Measurements from ENCODE around the gene NR1I2. TPM values are rescaled to one million over a fixed set of nuclear protein-coding genes. Genes with fewer than 3 reads are reported as not detected.

The NR1I2 gene
- total and polyA plus RNA-seq, 2 donors (not counting 3 experiments of a cell fraction or from before 2014, with no cell fraction given) = 0.03 TPM; not detected in 1

DNA sequence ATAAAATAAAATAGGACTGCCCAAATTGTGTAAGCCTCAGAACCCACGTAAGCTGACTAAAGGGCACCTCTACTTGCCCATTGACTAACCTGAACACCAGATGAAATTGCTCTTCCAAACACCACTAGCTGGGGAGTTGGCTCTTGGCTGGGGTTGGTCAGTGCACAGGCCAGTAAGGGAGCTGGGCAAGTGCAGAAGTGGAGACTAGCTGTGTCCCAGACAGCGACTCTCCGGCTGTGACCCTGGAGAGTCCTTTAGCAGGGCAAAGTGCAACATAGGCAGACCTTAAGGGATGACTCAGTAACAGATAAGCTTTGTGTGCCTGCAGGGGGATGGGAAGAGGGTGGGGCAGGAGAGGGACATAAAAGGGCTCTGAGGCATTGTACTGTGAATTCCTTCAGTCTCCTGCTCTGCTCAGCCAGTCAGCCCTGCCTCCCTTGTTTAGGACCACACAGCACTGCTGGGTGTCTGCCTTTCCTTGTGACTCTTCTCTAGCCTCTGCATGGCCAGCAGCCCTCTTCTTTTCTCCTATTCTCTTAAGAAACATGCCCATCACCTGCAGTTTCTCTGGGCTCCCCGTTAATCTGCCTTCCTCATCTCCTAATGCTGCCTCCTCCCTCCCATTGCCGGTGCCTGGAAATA is 13.2 kb downstream of the NR1I2 start:
- Histone ChIP-seq H3K4me2 (ENCODE audit: insufficient read depth, low read length) (no peak overlapping the region), H3K79me2 (ENCODE audit: control insufficient read depth, insufficient read depth, low read length) (no peaks in the 10 kb centered on the region), H4K20me1 (replicated peaks; ENCODE audit: control insufficient read depth, extremely low read depth, insufficient read depth, low read length) (no peaks in the 10 kb centered on the region), H3K4me1 (ENCODE audit: control insufficient read depth, extremely low read depth, insufficient read depth, low read length) (peaks cover 5% of the 10 kb centered on the region), H3K9me1 (replicated peaks; ENCODE audit: control insufficient read depth, extremely low read depth, insufficient read depth, low read length) (no peaks in the 10 kb centered on the region), H3K9ac (replicated peaks; ENCODE audit: extremely low read depth, insufficient read depth, low read length) (no peak overlapping the region), H3K27ac (ENCODE audit: insufficient read depth, low read depth, low read length) (no peak overlapping the region), H3K36me3 (ENCODE audit: control insufficient read depth in 2 of 2, extremely low read depth in 1 of 2, insufficient read depth in 2 of 2, low read length in 2 of 2) (no peaks in the 10 kb centered on the region), H2AFZ (ENCODE audit: low read depth, low read length) (peak overlapping the region; percentile 52), H3K9me3 (replicated peaks; ENCODE audit: control insufficient read depth, insufficient read depth, low read length) (no peaks in the 10 kb centered on the region), H3K27me3 (ENCODE audit: control insufficient read depth in 2 of 2, insufficient read depth in 2 of 2, low read length in 2 of 2) (no peaks in the 10 kb centered on the region), H3K4me3 (replicated peaks in 1 of 3; ENCODE audit: insufficient read depth in 1 of 3, low read depth in 1 of 3, low read length in 3 of 3) (no peak overlapping the region)
- intact Hi-C loops (cut with micrococcal nuclease) = no loop called here
- no TSS peak for BruUV-seq (replicated peaks)
- CTCF ChIA-PET = no interaction called here
- POLR2A ChIA-PET = no interaction called here
- no peak for TF ChIP-seq POLR2AphosphoS5 (IDR thresholded peaks at IDR 0.05; ENCODE audit: insufficient read depth, low read depth, low read length)
- TF ChIP-seq, protein P1, sequence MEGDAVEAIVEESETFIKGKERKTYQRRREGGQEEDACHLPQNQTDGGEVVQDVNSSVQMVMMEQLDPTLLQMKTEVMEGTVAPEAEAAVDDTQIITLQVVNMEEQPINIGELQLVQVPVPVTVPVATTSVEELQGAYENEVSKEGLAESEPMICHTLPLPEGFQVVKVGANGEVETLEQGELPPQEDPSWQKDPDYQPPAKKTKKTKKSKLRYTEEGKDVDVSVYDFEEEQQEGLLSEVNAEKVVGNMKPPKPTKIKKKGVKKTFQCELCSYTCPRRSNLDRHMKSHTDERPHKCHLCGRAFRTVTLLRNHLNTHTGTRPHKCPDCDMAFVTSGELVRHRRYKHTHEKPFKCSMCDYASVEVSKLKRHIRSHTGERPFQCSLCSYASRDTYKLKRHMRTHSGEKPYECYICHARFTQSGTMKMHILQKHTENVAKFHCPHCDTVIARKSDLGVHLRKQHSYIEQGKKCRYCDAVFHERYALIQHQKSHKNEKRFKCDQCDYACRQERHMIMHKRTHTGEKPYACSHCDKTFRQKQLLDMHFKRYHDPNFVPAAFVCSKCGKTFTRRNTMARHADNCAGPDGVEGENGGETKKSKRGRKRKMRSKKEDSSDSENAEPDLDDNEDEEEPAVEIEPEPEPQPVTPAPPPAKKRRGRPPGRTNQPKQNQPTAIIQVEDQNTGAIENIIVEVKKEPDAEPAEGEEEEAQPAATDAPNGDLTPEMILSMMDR (IDR thresholded peaks at IDR 0.05; ENCODE audit: extremely low read depth in 1 of 2, insufficient read depth in 1 of 2, low read depth in 1 of 2, low read length in 2 of 2) = no peak
- TF ChIP-seq MYC (IDR thresholded peaks at IDR 0.05; ENCODE audit: low read depth, low read length) = no peak
- no peak for TF ChIP-seq GATA2 (IDR thresholded peaks at IDR 0.05; ENCODE audit: insufficient read depth, insufficient read length, low read depth, low read length)
- dilution Hi-C loops (cut with MboI; ENCODE audit: extremely low pct_ligation_motif_present, low sequenced_read_pairs) = no loop called here
- DNase-seq (ENCODE audit: low read depth, low spot score) (peak; percentile 27), FAIRE-seq (peak; percentile 70)

DNA sequence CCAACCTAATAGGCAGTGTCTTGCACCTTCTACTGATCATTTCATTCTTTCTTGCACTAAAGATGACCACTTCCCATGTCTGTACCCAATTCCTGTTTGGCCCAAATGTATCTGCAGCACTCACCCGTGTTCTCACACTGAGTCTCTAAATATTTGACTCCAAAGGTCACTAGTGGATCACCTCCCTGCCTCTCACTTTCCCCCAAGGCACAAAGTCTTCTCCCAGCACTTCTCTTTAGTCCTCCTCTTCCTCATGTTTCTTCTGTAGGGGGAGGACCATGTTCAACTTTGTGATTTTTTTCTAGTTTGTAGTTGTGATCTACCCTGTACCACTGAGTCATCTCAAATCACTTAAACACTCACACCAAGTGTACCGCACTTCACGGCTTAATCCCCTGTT is 13.9 kb downstream of the NR1I2 start:
- H2AFZ ChIP-seq (ENCODE audit: low read depth, low read length) = no peak overlapping the region
- H3K9me3 ChIP-seq (replicated peaks; ENCODE audit: control insufficient read depth, insufficient read depth, low read length) = no peaks in the 10 kb centered on the region
- TF ChIP-seq POLR2AphosphoS5 (IDR thresholded peaks at IDR 0.05; ENCODE audit: insufficient read depth, low read depth, low read length) (no peak), POLR2A (IDR thresholded peaks at IDR 0.05; ENCODE audit: low read depth, low read length) (no peak), MYC (IDR thresholded peaks at IDR 0.05; ENCODE audit: low read depth, low read length) (no peak), GATA2 (IDR thresholded peaks at IDR 0.05; ENCODE audit: insufficient read depth, insufficient read length, low read depth, low read length) (no peak), FOS (IDR thresholded peaks at IDR 0.05; ENCODE audit: borderline replicate concordance, insufficient read depth, low read length) (no peak), JUN (IDR thresholded peaks at IDR 0.05; ENCODE audit: borderline replicate concordance, insufficient read depth, insufficient read length, low read depth) (no peak), EZH2 (IDR thresholded peaks at IDR 0.05; ENCODE audit: borderline replicate concordance, low read depth, low read length, severe bottlenecking) (no peak)
- TF ChIP-seq, protein P1 (IDR thresholded peaks at IDR 0.05; ENCODE audit: extremely low read depth in 1 of 2, insufficient read depth in 1 of 2, low read depth in 1 of 2, low read length in 2 of 2) = no peak
- TF ChIP-seq, protein P2, sequence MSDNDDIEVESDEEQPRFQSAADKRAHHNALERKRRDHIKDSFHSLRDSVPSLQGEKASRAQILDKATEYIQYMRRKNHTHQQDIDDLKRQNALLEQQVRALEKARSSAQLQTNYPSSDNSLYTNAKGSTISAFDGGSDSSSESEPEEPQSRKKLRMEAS (IDR thresholded peaks at IDR 0.05; ENCODE audit: insufficient read depth, insufficient read length) = no peak
- no peaks in the 10 kb centered on the region for H4K20me1 ChIP-seq (replicated peaks; ENCODE audit: control insufficient read depth, extremely low read depth, insufficient read depth, low read length)
- H3K9me1 ChIP-seq (replicated peaks; ENCODE audit: control insufficient read depth, extremely low read depth, insufficient read depth, low read length) = no peaks in the 10 kb centered on the region
- ChIA-PET POLR2A (no interaction called here), CTCF (no interaction called here)
- H3K4me2 ChIP-seq (ENCODE audit: insufficient read depth, low read length) = no peak overlapping the region
- H3K36me3 ChIP-seq (ENCODE audit: control insufficient read depth in 2 of 2, extremely low read depth in 1 of 2, insufficient read depth in 2 of 2, low read length in 2 of 2) = no peaks in the 10 kb centered on the region
- H3K4me3 ChIP-seq (replicated peaks in 1 of 3; ENCODE audit: insufficient read depth in 1 of 3, low read depth in 1 of 3, low read length in 3 of 3) = no peak overlapping the region
- no peak for DNase-seq (ENCODE audit: low read depth, low spot score)
- H3K4me1 ChIP-seq (ENCODE audit: control insufficient read depth, extremely low read depth, insufficient read depth, low read length) = peaks cover 5% of the 10 kb centered on the region
- intact Hi-C loops (cut with micrococcal nuclease) (no loop called here), dilution Hi-C loops (cut with MboI; ENCODE audit: extremely low pct_ligation_motif_present, low sequenced_read_pairs) (no loop called here)
- H3K79me2 ChIP-seq (ENCODE audit: control insufficient read depth, insufficient read depth, low read length) = no peaks in the 10 kb centered on the region
- BruUV-seq (replicated peaks) = no TSS peak
- no peak overlapping the region for H3K27ac ChIP-seq (ENCODE audit: insufficient read depth, low read depth, low read length)
- FAIRE-seq = no peak
- no peak overlapping the region for H3K9ac ChIP-seq (replicated peaks; ENCODE audit: extremely low read depth, insufficient read depth, low read length)
- H3K27me3 ChIP-seq (ENCODE audit: control insufficient read depth in 2 of 2, insufficient read depth in 2 of 2, low read length in 2 of 2) = no peaks in the 10 kb centered on the region
